Breast epithelium (tissue), 4 donors: Measurements from ENCODE around the gene PHKA2. TPM values are rescaled to one million over a fixed set of nuclear protein-coding genes. Genes with fewer than 3 reads are reported as not detected.
"Not testable (repeated sequence)": the region's sequence is repeated elsewhere in the genome, so short reads cannot be mapped to it uniquely, and the experiment has no call there.

Experiments
- DNase-seq, 2 donors: peaks; one replicate each; pipeline ENCODE4 v3.0.0-alpha.2; 2019; ENCODE audit warnings: low spot score in 2 of 2
- H3K27ac ChIP-seq, 2 donors: fragments of 200-600 bp; sonication (generic) in 1 of 2; one replicate each; pipeline ENCODE4 v1.5.1; 2016 to 2019; ENCODE audit warnings: mild to moderate bottlenecking in 1 of 2
- H3K27me3 ChIP-seq, 2 donors: fragments of 200-600 bp; sonication (generic) in 1 of 2; one replicate each; pipeline versions ENCODE4 v1.5.1 to v1.6.0; 2017 to 2019; ENCODE audit warnings: control low read depth in 1 of 2, mild to moderate bottlenecking in 1 of 2
- H3K36me3 ChIP-seq: fragments of 200-600 bp; one replicate; pipeline ENCODE4 v1.5.1; 2019
- H3K4me1 ChIP-seq, 2 donors: fragments of 200-600 bp; sonication (generic); one replicate each; pipeline ENCODE4 v1.5.1; 2016 to 2019; ENCODE audit warnings: control low read depth in 1 of 2
- H3K4me3 ChIP-seq, 3 donors: fragments of 200-600 bp; sonication (generic); 1 replicate in 2 of 3; 2 replicates in 1 of 3; pipeline ENCODE4 v1.5.1; 2016 to 2019; ENCODE audit warnings: mild to moderate bottlenecking in 3 of 3, moderate library complexity in 2 of 3
- H3K9me3 ChIP-seq, 2 donors: fragments of 200-600 bp; sonication (generic) in 1 of 2; one replicate each; pipeline ENCODE4 v1.5.1; 2016 to 2019; ENCODE audit warnings: control low read depth in 1 of 2
- CTCF ChIP-seq, 3 donors: fragments of 450-650 bp; IDR thresholded peaks; one replicate each; pipeline ENCODE4 v1.5.1; 2016 to 2017; ENCODE audit warnings: antibody characterized with exemption in 3 of 3, mild to moderate bottlenecking in 3 of 3, moderate library complexity in 3 of 3
- POLR2A ChIP-seq: fragments of 450-650 bp; IDR thresholded peaks from one replicate; pipeline ENCODE4 v1.6.1; 2016; ENCODE audit warnings: antibody characterized with exemption, mild to moderate bottlenecking, moderate library complexity
- POLR2AphosphoS5 ChIP-seq, 3 donors: sonication (generic); formaldehyde crosslinking; IDR thresholded peaks; one replicate each; pipeline ENCODE4 v1.6.1; 2017; ENCODE audit warnings: antibody characterized with exemption in 3 of 3
- intact Hi-C: fragments of 100-400 bp; cut with DNase I; formaldehyde crosslinking; loops from one replicate; pipeline ENCODE4 v1.15.1; 2023; ENCODE audit warnings: low total_unique reads
- total RNA-seq, 3 donors: library from RNA; depleted of rRNA; stranded (reverse); fragments of >200 nt; gene quantifications; one replicate each; pipeline ENCODE4 v1.1.0, GENCODE V29; 2016

PHKA2 gene
- total RNA-seq, 3 donors from 2014 or later, result 22.7 to 27.1 (median 25.6) TPM

- no peaks in the 10 kb centered on the region for H3K4me1 ChIP-seq
- peaks cover 0 to 3% of the 10 kb centered on the region in 2 donors for H3K27me3 ChIP-seq
- intact Hi-C loops, result no loop called here
- H3K9me3 ChIP-seq, result no peaks in the 10 kb centered on the region
- H3K27ac ChIP-seq, result no peak overlapping the region
- H3K36me3 ChIP-seq, result no peaks in the 10 kb centered on the region
- DNase-seq, result no peak
- H3K4me3 ChIP-seq, result no peak overlapping the region
- no peak for TF ChIP-seq POLR2AphosphoS5 (IDR thresholded peaks at IDR 0.05)
- no peak for TF ChIP-seq CTCF (IDR thresholded peaks at IDR 0.05)
- no peak for TF ChIP-seq POLR2A
Measured at GRCh38 chrX:18856645-18856997, 127.3 kb downstream of the PHKA2 start.

GRCh38 chrX:18855919-18856644, 127.8 kb downstream of the PHKA2 start:
- no peak overlapping the region for H3K4me3 ChIP-seq
- no peaks in the 10 kb centered on the region for H3K9me3 ChIP-seq
- no peak for DNase-seq
- H3K4me1 ChIP-seq, result no peaks in the 10 kb centered on the region
- intact Hi-C loops, result no loop called here
- no peaks in the 10 kb centered on the region for H3K36me3 ChIP-seq
- TF ChIP-seq CTCF (IDR thresholded peaks at IDR 0.05), result no peak
- no peak for TF ChIP-seq POLR2AphosphoS5 (IDR thresholded peaks at IDR 0.05)
- TF ChIP-seq POLR2A, result no peak
- H3K27me3 ChIP-seq, result peaks cover 0 to 3% of the 10 kb centered on the region in 2 donors
- no peak overlapping the region for H3K27ac ChIP-seq

GRCh38 chrX:18847901-18848300, 136.0 kb downstream of the PHKA2 start:
- H3K4me1 ChIP-seq, H3K27ac ChIP-seq, intact Hi-C loops, H3K36me3 ChIP-seq, H3K27me3 ChIP-seq, H3K4me3 ChIP-seq, DNase-seq: not testable (repeated sequence)
- peaks cover 0 to 12% of the 10 kb centered on the region in 2 donors for H3K9me3 ChIP-seq

Other genes with a start within 250 kb of the PHKA2 start
- 1 to 10 TPM in 1 of 3 donors, under 1 TPM in 2; 0.66 to 1.3 (median 0.96) TPM for gene ADGRG2, start 138.4 kb upstream of the PHKA2 start, total RNA-seq